KMS-11 (cell line): ENCODE data around the gene ARMS2.

Experiments
- H2AFZ ChIP-seq: fragments of 200-600 bp; sonication (generic); 2 replicates; pipeline ENCODE4 v1.6.1; 2016; ENCODE audit warnings: antibody characterized with exemption, mixed run types, low read depth
- H3K27ac ChIP-seq: fragments of 200-600 bp; sonication (generic); 2 replicates; pipeline ENCODE4 v1.6.1; 2016; ENCODE audit warnings: mild to moderate bottlenecking, mixed run types
- H3K27me3 ChIP-seq: fragments of 200-600 bp; sonication (generic); 2 replicates; pipeline ENCODE4 v1.6.1; 2017; ENCODE audit warnings: mild to moderate bottlenecking, low read depth, mixed run types, moderate library complexity; ENCODE audit not compliant: insufficient read depth
- H3K36me3 ChIP-seq: fragments of 200-600 bp; sonication (generic); 2 replicates; pipeline ENCODE4 v1.6.1; 2017; ENCODE audit warnings: mild to moderate bottlenecking, mixed run types; ENCODE audit not compliant: insufficient read depth
- H3K4me1 ChIP-seq: fragments of 200-600 bp; sonication (generic); 2 replicates; pipeline ENCODE4 v1.6.1; 2016; ENCODE audit warnings: mild to moderate bottlenecking, low read depth, mixed run types; ENCODE audit not compliant: poor library complexity, severe bottlenecking
- H3K4me2 ChIP-seq: fragments of 200-600 bp; sonication (generic); 2 replicates; pipeline ENCODE4 v1.7.0; 2016; ENCODE audit warnings: mild to moderate bottlenecking, mixed run types
- H3K4me3 ChIP-seq: fragments of 200-600 bp; sonication (generic); IDR thresholded peaks from 2 replicates; pipeline ENCODE4 v1.6.1; 2017; ENCODE audit warnings: low read depth, low read length, mixed read lengths; ENCODE audit not compliant: insufficient read depth
- H3K79me2 ChIP-seq: fragments of 200-600 bp; sonication (generic); 2 replicates; pipeline ENCODE4 v1.6.1; 2016; ENCODE audit warnings: low read depth, mixed run types; ENCODE audit not compliant: insufficient read depth
- H3K9ac ChIP-seq: fragments of 200-600 bp; sonication (generic); 2 replicates; pipeline ENCODE4 v1.6.1; 2016; ENCODE audit warnings: mild to moderate bottlenecking, mixed run types
- H4K20me1 ChIP-seq: fragments of 200-600 bp; sonication (generic); 2 replicates; pipeline ENCODE4 v1.6.1; 2016; ENCODE audit warnings: mild to moderate bottlenecking, mixed run types; ENCODE audit not compliant: insufficient read depth
- TF ChIP-seq, protein P1 (sequence below): fragments of 200-600 bp; sonication (generic); conservative IDR thresholded peaks from 2 replicates; pipeline ENCODE4 v1.6.1; 2017; ENCODE audit warnings: low read depth, mild to moderate bottlenecking, antibody characterized with exemption, low read length, moderate library complexity, mixed read lengths

Gene ARMS2

DNA sequence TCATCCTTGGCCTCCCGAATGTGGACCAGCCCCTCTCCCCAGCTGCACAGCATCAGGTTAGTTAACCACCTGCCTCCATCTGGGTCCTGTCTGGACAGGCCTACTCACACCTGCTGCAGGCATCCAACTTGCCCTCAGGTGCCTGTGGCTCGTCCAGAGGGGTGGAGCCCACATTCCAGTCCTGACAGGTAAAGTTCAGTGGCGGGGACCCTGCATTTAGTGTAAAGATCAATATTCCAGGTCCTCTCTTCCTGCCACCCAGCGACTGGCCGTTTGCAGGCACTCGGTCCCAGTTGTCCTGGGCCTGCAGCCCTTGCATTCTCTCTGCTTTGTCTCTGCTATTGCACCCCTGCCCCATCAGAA, 21.9 kb downstream of the ARMS2 start:
- Histone ChIP-seq H3K36me3 (no peaks in the 10 kb centered on the region), H3K27ac (no peak overlapping the region), H3K4me1 (no peaks in the 10 kb centered on the region), H2AFZ (no peak overlapping the region), H3K9ac (no peak overlapping the region), H3K27me3 (no peaks in the 10 kb centered on the region), H3K4me2 (no peak overlapping the region), H3K4me3 (no peak overlapping the region), H3K79me2 (no peaks in the 10 kb centered on the region), H4K20me1 (no peaks in the 10 kb centered on the region)
- TF ChIP-seq, protein P1, sequence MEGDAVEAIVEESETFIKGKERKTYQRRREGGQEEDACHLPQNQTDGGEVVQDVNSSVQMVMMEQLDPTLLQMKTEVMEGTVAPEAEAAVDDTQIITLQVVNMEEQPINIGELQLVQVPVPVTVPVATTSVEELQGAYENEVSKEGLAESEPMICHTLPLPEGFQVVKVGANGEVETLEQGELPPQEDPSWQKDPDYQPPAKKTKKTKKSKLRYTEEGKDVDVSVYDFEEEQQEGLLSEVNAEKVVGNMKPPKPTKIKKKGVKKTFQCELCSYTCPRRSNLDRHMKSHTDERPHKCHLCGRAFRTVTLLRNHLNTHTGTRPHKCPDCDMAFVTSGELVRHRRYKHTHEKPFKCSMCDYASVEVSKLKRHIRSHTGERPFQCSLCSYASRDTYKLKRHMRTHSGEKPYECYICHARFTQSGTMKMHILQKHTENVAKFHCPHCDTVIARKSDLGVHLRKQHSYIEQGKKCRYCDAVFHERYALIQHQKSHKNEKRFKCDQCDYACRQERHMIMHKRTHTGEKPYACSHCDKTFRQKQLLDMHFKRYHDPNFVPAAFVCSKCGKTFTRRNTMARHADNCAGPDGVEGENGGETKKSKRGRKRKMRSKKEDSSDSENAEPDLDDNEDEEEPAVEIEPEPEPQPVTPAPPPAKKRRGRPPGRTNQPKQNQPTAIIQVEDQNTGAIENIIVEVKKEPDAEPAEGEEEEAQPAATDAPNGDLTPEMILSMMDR: no peak

DNA sequence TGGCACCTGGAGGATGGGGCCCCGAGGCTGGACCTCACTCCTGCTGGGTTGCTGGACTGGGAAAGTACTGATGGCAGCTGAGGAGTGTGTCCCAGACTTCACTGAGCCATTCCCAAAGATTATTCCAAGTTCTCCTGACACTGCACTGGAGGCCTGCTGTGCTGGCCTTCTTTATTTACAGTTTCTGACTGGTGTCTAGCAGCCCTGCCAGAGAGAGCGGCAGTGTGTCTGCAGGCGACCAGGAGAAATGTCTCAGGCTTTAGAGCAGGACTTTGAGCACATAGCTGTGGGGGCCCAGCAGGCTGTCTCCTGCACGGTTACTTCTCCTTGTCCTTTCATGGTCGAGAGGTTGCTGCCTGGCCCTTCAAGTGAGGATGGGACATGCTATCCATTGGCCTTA, 23.0 kb downstream of the ARMS2 start:
- H3K27ac ChIP-seq: no peak overlapping the region

DNA sequence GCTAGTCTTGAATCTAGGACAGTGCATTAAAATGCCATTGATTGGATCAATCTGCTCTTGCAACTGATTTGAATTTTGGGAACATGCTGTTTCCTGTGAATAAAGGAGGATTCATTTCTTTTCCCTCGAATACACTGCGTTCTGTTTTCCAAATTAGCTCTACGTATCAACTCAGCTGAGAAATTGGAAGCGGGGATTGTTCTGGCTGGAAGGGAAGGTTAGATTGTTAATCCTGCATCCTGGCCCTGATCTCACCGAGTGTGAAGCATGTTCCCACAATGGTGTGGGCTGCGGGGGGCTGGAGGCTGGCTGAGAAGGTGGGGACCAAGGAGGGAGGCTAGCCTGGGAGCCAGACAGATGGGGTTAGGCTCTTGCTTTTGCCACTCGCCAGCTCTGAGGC, 24.5 kb downstream of the ARMS2 start:
- Histone ChIP-seq H3K4me2 (no peak overlapping the region), H3K27me3 (no peaks in the 10 kb centered on the region), H3K4me3 (no peak overlapping the region), H3K27ac (no peak overlapping the region), H3K4me1 (no peaks in the 10 kb centered on the region), H3K36me3 (no peaks in the 10 kb centered on the region), H4K20me1 (no peaks in the 10 kb centered on the region), H3K9ac (no peak overlapping the region), H3K79me2 (no peaks in the 10 kb centered on the region), H2AFZ (no peak overlapping the region)
- TF ChIP-seq, protein P1: no peak

More for the DNA sequence above, 23.0 kb downstream of the ARMS2 start:
- no peaks in the 10 kb centered on the region for H4K20me1 ChIP-seq
- no peak overlapping the region for H3K4me2 ChIP-seq
- H3K4me1 ChIP-seq: no peaks in the 10 kb centered on the region
- no peaks in the 10 kb centered on the region for H3K79me2 ChIP-seq
- H3K27me3 ChIP-seq: no peaks in the 10 kb centered on the region
- no peak overlapping the region for H3K9ac ChIP-seq
- H2AFZ ChIP-seq: no peak overlapping the region
- TF ChIP-seq, protein P1: no peak
- no peaks in the 10 kb centered on the region for H3K36me3 ChIP-seq
- H3K4me3 ChIP-seq: no peak overlapping the region

DNA sequence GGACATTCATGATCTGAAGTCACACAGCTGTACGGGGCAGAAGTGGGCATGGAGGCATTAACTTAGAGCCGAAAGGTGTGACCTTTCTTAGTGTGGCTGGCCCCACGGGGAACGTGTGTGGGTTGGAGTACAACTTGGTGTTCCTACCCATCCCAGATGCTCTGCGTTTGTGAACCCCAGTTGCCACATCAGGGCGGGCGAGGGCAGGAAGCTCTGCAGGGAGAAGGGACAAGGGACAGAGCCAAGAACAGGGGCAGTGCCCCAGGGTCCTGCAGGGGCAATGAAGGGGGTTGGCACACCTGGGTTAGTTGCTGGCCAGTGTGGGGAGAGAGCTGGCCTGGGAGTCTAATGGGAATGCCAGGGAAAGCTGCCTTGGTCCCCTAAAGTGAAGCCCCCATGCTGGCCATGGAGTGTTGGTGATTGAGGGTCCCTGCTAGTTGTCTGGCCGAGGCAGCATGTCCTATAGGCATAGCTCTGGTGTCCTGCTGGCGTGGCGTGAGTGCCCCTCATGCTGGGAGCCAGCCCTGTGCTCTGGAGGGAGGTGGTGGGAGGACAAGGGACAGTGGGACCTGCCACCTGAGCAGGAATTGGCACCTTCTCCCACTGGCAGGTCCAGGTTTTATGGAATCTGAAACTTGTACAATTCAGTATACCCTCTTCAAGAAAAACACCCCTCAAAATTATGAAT, 25.8 kb downstream of the ARMS2 start:
- Histone ChIP-seq H3K4me1 (no peaks in the 10 kb centered on the region), H3K27ac (no peak overlapping the region), H3K4me3 (no peak overlapping the region), H3K36me3 (no peaks in the 10 kb centered on the region), H3K9ac (no peak overlapping the region), H3K27me3 (no peaks in the 10 kb centered on the region), H2AFZ (no peak overlapping the region), H4K20me1 (no peaks in the 10 kb centered on the region), H3K79me2 (no peaks in the 10 kb centered on the region), H3K4me2 (no peak overlapping the region)
- TF ChIP-seq, protein P1: no peak
